Skeletal muscle cell (primary cell): ENCODE data around the gene TXN.
"Not testable (repeated sequence)": the region's sequence is repeated elsewhere in the genome, so short reads cannot be mapped to it uniquely, and the experiment has no call there.

Source experiments
- DNase-seq: peaks from one replicate; pipeline ENCODE4 v3.0.0-alpha.2; 2010; ENCODE audit warnings: low read depth
- H3K4me3 ChIP-seq: 2 replicates; pipeline ENCODE4 v1.5.1; 2011; ENCODE audit warnings: low read depth, mild to moderate bottlenecking, control low read depth, low read length, moderate library complexity

Gene TXN

DNA sequence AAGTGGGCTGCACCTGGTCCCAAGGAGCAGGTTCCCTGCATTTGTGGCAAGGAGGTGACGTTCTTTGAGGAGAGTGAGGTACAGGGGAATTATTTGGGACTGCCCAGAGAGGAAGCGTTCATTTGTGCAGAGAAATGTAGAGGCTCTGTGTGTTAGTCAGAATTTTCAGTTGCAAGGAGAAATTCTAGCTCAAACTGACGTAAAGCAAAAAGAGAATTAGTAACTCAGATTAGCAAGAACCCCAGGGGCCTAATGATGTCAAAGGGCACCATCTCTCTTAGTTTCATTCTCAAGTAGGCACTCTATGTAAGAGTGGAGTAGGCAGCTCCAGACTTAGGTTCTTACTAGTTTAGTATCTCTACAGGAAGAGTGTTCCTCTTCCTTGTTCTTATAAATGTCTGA lies 2.4 kb upstream of the TXN start:
- H3K4me3 ChIP-seq, result no peak overlapping the region
- DNase-seq, result no peak

GRCh38 chr9:110257956-110258355 lies 1.6 kb upstream of the TXN start:
- no peak for DNase-seq

DNA sequence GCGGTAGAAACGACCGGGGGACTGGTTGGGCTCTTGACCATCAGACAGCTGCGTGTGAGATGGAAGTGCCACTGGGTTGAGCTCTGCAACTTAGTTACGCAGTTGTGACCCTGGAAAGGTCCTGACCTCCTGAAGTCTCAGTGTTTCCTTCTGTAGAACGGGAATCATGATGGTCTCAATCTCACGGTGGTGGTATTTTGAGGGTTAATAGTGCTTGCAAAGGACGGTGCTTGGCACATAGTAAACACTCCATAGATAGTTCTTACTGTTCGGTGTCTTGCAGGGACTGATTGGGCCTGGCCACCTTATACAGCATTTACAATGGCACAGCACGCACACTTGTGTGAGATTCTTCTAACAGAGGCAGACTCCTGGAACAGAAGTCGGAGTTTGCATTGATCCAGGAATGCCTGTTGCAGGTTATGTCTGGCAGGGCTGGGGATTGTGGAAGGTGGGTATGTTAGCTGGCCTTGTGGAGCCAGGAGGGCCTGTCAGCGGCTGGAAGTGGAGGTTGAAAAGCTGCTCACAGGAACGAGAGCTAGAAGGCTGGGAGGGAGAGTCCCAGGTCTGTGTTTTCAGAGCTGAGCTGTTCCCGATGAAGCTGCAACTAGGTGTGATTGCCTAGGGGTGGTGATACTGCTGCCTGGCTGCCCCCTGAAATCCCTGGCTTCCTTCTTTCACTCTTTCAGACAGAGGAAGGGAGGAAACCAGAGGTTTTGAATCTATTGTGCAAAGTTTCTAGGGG lies 962 bp upstream of the TXN start:
- no peak for DNase-seq
- peak overlapping the region; percentile 89 for H3K4me3 ChIP-seq

More at GRCh38 chr9:110257956-110258355, 1.6 kb upstream of the TXN start:
- H3K4me3 ChIP-seq, result no peak overlapping the region

DNA sequence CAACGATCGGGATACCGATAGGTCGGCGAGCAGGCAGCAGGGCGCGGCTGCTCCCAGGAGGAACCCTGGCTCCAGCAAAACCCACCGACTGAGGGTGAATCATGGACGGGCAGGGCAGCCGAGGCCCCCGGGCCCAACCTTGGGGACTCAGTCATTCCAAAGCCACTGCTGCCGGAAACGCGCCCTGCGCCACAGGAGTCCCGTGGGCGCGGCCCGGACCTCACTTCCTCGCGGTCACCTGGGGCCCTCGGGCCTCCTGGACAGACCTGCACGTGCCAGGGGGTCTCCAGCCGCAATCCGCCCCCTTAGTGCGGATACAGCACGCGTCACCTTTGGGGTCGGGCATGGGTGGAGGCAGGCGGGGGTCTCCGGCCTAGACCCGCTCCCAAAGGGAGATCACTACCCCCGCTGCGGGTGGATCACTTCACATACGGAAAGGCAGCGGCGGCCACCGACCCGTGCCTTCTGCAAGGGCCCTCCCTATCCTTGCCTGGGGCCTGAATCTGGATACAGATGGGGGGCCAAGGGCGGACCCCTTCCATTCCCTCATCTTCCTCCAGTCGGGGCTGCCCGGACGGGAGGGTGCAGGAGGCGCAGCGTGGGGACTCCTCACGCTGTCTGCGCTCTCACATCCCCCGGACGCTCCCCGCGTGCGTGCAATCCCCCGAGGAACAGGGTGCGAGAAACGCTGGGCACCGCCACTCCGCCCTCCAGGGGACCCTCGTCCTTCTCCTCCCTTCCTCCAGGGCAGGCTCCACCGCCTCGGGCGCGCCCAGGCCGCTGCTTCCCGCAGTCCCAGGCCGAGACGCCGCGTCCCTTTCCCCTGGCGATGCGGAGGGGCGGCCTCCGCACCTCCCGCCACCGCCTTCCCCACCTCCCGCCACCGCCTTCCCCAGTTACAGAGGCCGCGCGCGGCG lies 586 bp downstream of the TXN start:
- H3K4me3 ChIP-seq, result peak overlapping the region; percentile 89
- no peak for DNase-seq

GRCh38 chr9:110255034-110255462 lies 1.3 kb downstream of the TXN start:
- no peak for DNase-seq
- peak overlapping the region; percentile 89 for H3K4me3 ChIP-seq

GRCh38 chr9:110254500-110254899 lies 1.8 kb downstream of the TXN start:
- H3K4me3 ChIP-seq, result peak overlapping the region; percentile 89
- no peak for DNase-seq

GRCh38 chr9:110252509-110253139 lies 3.7 kb downstream of the TXN start:
- no peak overlapping the region for H3K4me3 ChIP-seq
- no peak for DNase-seq

- DNase-seq, H3K4me3 ChIP-seq: not testable (repeated sequence)
These were observed 4.5 kb downstream of the TXN start for GRCh38 chr9:110251770-110252169.

- DNase-seq, result no peak
- H3K4me3 ChIP-seq, result no peak overlapping the region
These were observed 5.1 kb downstream of the TXN start for GRCh38 chr9:110251212-110251611.

DNA sequence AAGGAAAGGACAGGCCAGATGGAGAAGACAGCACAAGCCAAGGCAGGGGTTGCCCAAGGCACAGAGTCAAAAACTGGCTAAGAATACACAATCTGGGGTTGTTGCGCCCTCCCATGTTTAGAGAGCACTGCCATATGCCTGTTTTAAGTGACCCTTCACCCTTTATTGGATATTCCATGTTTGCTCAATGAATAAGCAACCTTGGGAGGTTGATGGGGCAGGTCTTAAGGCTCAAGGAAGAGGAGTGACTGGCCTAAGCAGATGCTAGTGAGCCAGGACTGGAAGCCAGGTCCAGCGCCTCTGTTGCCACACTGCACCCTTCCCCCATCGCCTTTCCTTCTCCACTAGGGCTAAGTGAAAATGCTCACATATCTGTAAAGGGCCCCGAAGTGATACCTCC lies 6.7 kb downstream of the TXN start:
- no peak for DNase-seq
- no peak overlapping the region for H3K4me3 ChIP-seq

DNA sequence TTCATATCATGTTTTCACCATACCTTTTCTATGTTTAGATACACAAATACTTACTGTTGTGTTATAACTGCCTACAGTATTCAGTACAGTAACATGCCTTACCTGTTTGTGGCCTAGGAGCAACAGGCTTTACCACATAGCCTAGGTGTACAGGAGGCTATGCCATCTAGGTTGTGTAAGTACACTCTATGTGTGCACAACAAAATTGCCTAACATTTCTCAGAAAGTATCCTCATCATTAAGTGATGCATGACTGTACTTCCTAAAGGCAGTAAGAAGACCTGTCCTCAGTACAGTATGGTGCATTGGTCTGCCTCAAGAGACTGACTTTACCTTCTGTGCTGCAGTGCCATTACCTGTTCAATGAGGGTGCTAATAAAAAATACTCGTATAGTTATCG lies 7.9 kb downstream of the TXN start:
- H3K4me3 ChIP-seq, result no peak overlapping the region
- no peak for DNase-seq

DNA sequence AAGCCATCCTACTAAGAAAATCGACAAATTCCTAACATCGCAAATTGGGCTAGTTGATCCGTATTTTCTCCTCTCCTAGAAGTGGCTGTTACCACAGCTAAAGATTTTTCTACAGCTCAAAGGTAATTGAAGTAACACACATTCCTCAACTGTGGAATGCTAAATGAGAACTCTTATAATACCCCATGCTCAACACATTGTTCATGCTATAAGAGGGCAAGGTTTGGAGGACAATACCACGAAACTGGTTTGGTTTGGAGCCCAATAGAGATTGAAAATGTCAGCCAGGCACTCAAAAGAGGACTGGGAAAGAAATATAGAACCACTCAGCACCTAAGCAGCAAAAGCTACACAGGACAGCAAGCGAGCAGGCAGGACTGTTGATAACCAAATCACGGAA lies 10.1 kb downstream of the TXN start:
- H3K4me3 ChIP-seq, result no peak overlapping the region
- DNase-seq, result no peak

DNA sequence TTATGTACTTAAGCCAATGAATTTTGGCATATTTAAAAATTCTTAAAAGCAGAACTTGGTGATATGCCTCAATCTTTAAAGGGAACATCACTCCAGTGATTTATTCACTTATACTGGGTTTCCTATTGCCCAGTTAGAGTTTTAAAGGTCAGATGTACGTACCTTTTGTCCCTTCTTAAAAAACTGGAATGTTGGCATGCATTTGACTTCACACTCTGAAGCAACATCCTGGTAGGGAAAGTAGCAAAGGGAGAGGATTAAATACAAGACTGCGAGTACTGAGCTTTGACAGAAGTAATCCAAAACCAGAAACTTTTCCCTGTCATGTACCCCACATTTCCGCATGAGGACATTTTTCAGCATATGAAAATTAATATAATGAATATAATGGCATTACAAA lies 11.7 kb downstream of the TXN start:
- DNase-seq, result no peak
- H3K4me3 ChIP-seq, result no peak overlapping the region

GRCh38 chr9:110241858-110242321 lies 14.4 kb downstream of the TXN start:
- no peak overlapping the region for H3K4me3 ChIP-seq
- DNase-seq, result no peak

GRCh38 chr9:110241260-110241857 lies 14.9 kb downstream of the TXN start:
- H3K4me3 ChIP-seq, result no peak overlapping the region
- no peak for DNase-seq

DNA sequence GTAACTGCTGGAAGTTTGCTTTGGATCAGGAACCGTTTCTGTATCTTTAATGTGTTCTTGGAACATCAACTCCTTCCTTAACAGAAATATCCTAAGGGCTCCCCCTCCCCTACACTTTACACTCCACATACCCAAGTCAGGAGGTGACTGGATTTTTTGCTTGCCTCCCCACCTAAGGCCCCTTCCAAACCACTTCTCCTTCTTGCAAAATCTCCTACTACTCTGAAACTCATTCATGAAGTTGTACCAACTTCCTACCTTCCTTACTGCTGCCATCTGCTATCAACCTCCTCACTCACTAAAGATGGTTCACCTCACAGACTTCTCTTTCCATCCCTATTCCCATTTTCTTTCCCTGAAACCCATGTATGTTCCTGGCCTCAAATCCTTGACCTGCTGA lies 16.1 kb downstream of the TXN start:
- DNase-seq, result no peak
- no peak overlapping the region for H3K4me3 ChIP-seq

DNA sequence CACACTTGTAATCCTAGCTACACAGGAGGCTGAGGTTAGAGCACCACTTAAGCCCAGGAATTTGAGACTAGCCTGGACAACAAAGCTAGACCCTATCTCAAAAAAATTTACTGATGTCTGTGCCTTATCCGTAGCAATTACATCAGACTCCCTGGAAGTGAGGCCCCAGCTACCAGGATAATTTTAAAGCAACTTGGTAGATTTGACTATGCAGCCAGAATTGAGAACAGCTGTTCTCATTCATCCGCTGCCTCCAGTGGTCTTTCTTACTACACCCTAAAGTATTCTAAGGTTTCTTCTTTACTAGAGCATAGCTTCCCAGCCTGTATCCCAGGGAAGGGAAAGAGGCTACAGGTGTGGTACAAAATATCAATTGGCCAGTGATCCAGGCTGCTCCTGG lies 28.0 kb downstream of the TXN start:
- no peak overlapping the region for H3K4me3 ChIP-seq
- no peak for DNase-seq

GRCh38 chr9:110224583-110224982 lies 31.7 kb downstream of the TXN start:
- no peak for DNase-seq
- H3K4me3 ChIP-seq, result no peak overlapping the region

- no peak for DNase-seq
- H3K4me3 ChIP-seq, result no peak overlapping the region
These were observed 35.5 kb downstream of the TXN start for GRCh38 chr9:110220809-110221208.

DNA sequence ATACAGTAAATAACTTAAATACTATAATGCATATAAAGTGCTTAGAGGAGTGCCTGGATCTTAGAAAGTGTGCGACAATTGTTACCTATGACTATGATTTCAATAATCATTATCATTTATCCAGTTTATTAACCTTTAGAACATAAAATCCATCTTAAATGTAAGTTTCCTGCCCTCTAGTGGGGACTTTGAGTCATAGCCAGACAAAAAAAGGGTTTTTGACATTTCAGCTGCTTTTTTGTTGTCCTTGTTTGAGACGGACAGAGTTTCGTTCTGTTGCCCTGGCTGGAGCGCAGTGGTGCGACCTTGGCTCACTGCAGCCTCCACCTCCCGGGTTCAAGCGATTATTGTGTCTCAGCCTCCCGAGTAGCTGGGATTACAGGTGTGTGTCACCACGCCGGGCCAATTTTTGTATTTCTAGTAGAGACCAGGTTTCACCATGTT lies 38.6 kb downstream of the TXN start:
- DNase-seq, result peak; percentile 15
- no peak overlapping the region for H3K4me3 ChIP-seq
